HCT116 (cell line): Measurements from ENCODE around the gene MRPS7. TPM values are rescaled to one million over a fixed set of nuclear protein-coding genes. Genes with fewer than 3 reads are reported as not detected.
A peak's percentile ranks its signal among the peaks of the same experiment; 100 is the strongest.

ENCODE experiments used
- ATAC-seq: fragments of 200-7000 bp; cut with Tn5 transposase; 2 replicates; pipeline ENCODE4 v1.9.1; 2020; ENCODE audit warnings: mild to moderate bottlenecking, moderate library complexity
- BruUV-seq: library from RNA; stranded (reverse); fragments of 400-500 nt; replicated peaks from 2 replicates; lab custom pipeline; 2021; lab: Mats Ljungman, UMichigan
- CTCF ChIA-PET: fragments of 300-600 bp; sonication (Branson Sonifier 250); formaldehyde crosslinking; loops from one replicate; lab custom pipeline; 2021; ENCODE audit warnings: antibody characterized with exemption; lab: Charles Lee
- POLR2A ChIA-PET: fragments of 300-600, 350-600 bp; sonication (Branson Sonifier 250); formaldehyde crosslinking; loops from one replicate; lab custom pipeline; 2021; ENCODE audit warnings: antibody characterized with exemption; lab: Charles Lee
- RAD21 ChIA-PET, 2 experiments: fragments of 300-600 bp; sonication (Branson Sonifier 250); formaldehyde crosslinking; loops; one replicate each; lab custom pipeline; 2023; ENCODE audit warnings: low total read pairs in 2 of 2; ENCODE audit not compliant: uncharacterized antibody in 2 of 2, unreplicated experiment in 2 of 2, low non-redundant PET in 1 of 2; lab: Charles Lee
- DNase-seq: peaks from one replicate; pipeline ENCODE4 v3.0.0-alpha.2; 2010; ENCODE audit warnings: low read depth, low spot score
- H2AFZ ChIP-seq: fragments of 200-600 bp; shearing (Covaris generic), sonication (generic); 2 replicates; pipeline ENCODE4 v1.6.1; 2017; ENCODE audit warnings: low read depth, mixed run types, mixed read lengths, antibody characterized with exemption, low read length; ENCODE audit not compliant: poor library complexity, severe bottlenecking
- H3K27ac ChIP-seq: 2 replicates; pipeline ENCODE4 v1.5.1; 2012; ENCODE audit warnings: low read depth, low read length
- H3K27me3 ChIP-seq: fragments of 200-600 bp; sonication (generic); 2 replicates; pipeline ENCODE4 v1.6.1; 2016; ENCODE audit warnings: mixed run types, low read length, mixed read lengths; ENCODE audit not compliant: insufficient read depth
- H3K36me3 ChIP-seq, 2 experiments: fragments of 200-500 bp in 1 of 2; fragments of 200-600 bp in 1 of 2; sonication (Bioruptor generic) in 1 of 2; sonication (generic) in 1 of 2; 2 replicates each; pipeline versions ENCODE4 v1.5.1 to v1.6.1; 2014 to 2016; ENCODE audit warnings: low read length in 2 of 2, inconsistent platforms in 1 of 2, mixed read lengths in 1 of 2, mixed run types in 1 of 2; ENCODE audit not compliant: insufficient read depth in 2 of 2, control insufficient read depth in 1 of 2
- H3K4me1 ChIP-seq, 2 experiments: fragments of 200-600 bp in 1 of 2; sonication (generic) in 1 of 2; 2 replicates each; pipeline versions ENCODE4 v1.5.1 to v1.6.1; 2012 to 2017; ENCODE audit warnings: low read length in 2 of 2, inconsistent platforms in 1 of 2, mild to moderate bottlenecking in 1 of 2, mixed read lengths in 1 of 2, mixed run types in 1 of 2, moderate library complexity in 1 of 2; ENCODE audit not compliant: insufficient read depth in 2 of 2, control insufficient read depth in 1 of 2
- H3K4me2 ChIP-seq: fragments of 200-600 bp; sonication (generic); 2 replicates; pipeline ENCODE4 v1.6.1; 2017; ENCODE audit warnings: mixed run types, low read length, mixed read lengths
- H3K4me3 ChIP-seq, 2 experiments: fragments of 200-600 bp in 1 of 2; sonication (generic) in 1 of 2; replicated peaks in 1 of 2; 2 replicates each; pipeline ENCODE4 v1.5.1; 2011 to 2016; ENCODE audit warnings: low read length in 2 of 2, control low read depth in 1 of 2, low read depth in 1 of 2, mild to moderate bottlenecking in 1 of 2, mixed read lengths in 1 of 2, mixed run types in 1 of 2
- H3K79me2 ChIP-seq: fragments of 200-600 bp; sonication (generic); 2 replicates; pipeline ENCODE4 v1.6.1; 2017; ENCODE audit warnings: mild to moderate bottlenecking, mixed run types, low read length, moderate library complexity, mixed read lengths; ENCODE audit not compliant: insufficient read depth
- H3K9ac ChIP-seq: fragments of 200-600 bp; sonication (generic); 2 replicates; pipeline ENCODE4 v1.6.1; 2016; ENCODE audit warnings: low read length, mixed read lengths
- H3K9me2 ChIP-seq: fragments of 200-600 bp; sonication (generic), shearing (Covaris generic); 2 replicates; pipeline ENCODE4 v1.6.1; 2017; ENCODE audit warnings: mixed run types, mild to moderate bottlenecking, moderate library complexity; ENCODE audit not compliant: insufficient read depth
- H3K9me3 ChIP-seq, 2 experiments: fragments of 200-500 bp in 1 of 2; fragments of 200-600 bp in 1 of 2; sonication (Bioruptor generic) in 1 of 2; sonication (generic) in 1 of 2; 2 replicates each; pipeline ENCODE4 v1.6.1; 2014 to 2017; ENCODE audit warnings: low read length in 2 of 2, mixed read lengths in 2 of 2, inconsistent platforms in 1 of 2, low read depth in 1 of 2, mild to moderate bottlenecking in 1 of 2, mixed run types in 1 of 2, moderate library complexity in 1 of 2; ENCODE audit not compliant: control insufficient read depth in 1 of 2, insufficient read depth in 1 of 2
- H4K20me1 ChIP-seq: fragments of 200-600 bp; sonication (generic), shearing (Covaris generic); 2 replicates; pipeline ENCODE4 v1.6.1; 2017; ENCODE audit warnings: mixed run types, mild to moderate bottlenecking, moderate library complexity; ENCODE audit not compliant: insufficient read depth
- CBX3 ChIP-seq: IDR thresholded peaks from 2 replicates; pipeline ENCODE4 v1.6.1; 2012; ENCODE audit warnings: low read depth
- CTCF ChIP-seq, 3 experiments: fragments of 200-600 bp in 1 of 3; sonication (generic) in 1 of 3; IDR thresholded peaks in 2 of 3; conservative IDR thresholded peaks in 1 of 3; 2 replicates each; pipeline ENCODE4 v1.5.1; 2012 to 2017; ENCODE audit warnings: low read depth in 2 of 3, low read length in 2 of 3, antibody characterized with exemption in 1 of 3, borderline replicate concordance in 1 of 3, control low read depth in 1 of 3, mild to moderate bottlenecking in 1 of 3, mixed read lengths in 1 of 3, mixed run types in 1 of 3, moderate library complexity in 1 of 3; ENCODE audit not compliant: insufficient read depth in 1 of 3
- ELF1 ChIP-seq: IDR thresholded peaks from 2 replicates; pipeline ENCODE4 v1.6.1; 2012; ENCODE audit warnings: low read depth, borderline replicate concordance
- FOSL1 ChIP-seq: IDR thresholded peaks from 2 replicates; pipeline ENCODE4 v1.6.1; 2012; ENCODE audit warnings: low read depth
- JUND ChIP-seq: IDR thresholded peaks from 2 replicates; pipeline ENCODE4 v1.6.1; 2012
- MAX ChIP-seq: IDR thresholded peaks from 2 replicates; pipeline ENCODE4 v1.6.1; 2012
- POLR2A ChIP-seq: IDR thresholded peaks from 2 replicates; pipeline ENCODE4 v1.7.0; 2011; ENCODE audit warnings: borderline replicate concordance; ENCODE audit not compliant: insufficient read depth, insufficient read length; ENCODE audit errors: extremely low read depth
- SIN3A ChIP-seq: IDR thresholded peaks from 2 replicates; pipeline ENCODE4 v1.6.1; 2012; ENCODE audit warnings: low read depth
- SP1 ChIP-seq: IDR thresholded peaks from 2 replicates; pipeline ENCODE4 v1.6.1; 2012; ENCODE audit warnings: low read depth
- SRF ChIP-seq: IDR thresholded peaks from 2 replicates; pipeline ENCODE4 v1.6.1; 2012; ENCODE audit warnings: low read depth
- TCF7L2 ChIP-seq: IDR thresholded peaks from 2 replicates; pipeline ENCODE4 v1.7.0; 2011; ENCODE audit warnings: borderline replicate concordance, inconsistent platforms; ENCODE audit not compliant: insufficient read depth, insufficient read length; ENCODE audit errors: extremely low read depth
- YY1 ChIP-seq: IDR thresholded peaks from 2 replicates; pipeline ENCODE4 v1.6.1; 2011; ENCODE audit warnings: low read length, low read depth, moderate library complexity, mild to moderate bottlenecking; ENCODE audit not compliant: insufficient replicate concordance; ENCODE audit errors: extremely low read depth
- ZNF274 ChIP-seq: fragments of 200-500 bp; sonication (Bioruptor generic); IDR thresholded peaks from 2 replicates; pipeline ENCODE4 v1.6.1; 2014; ENCODE audit warnings: mild to moderate bottlenecking, low read depth, low read length, inconsistent platforms
- intact Hi-C: fragments of 100-400 bp; cut with micrococcal nuclease; formaldehyde crosslinking; loops from 2 replicates; pipeline ENCODE4 v1.10.0; 2022
- total RNA-seq: library from RNA; stranded (reverse); gene quantifications from one replicate; pipeline ENCODE4 v1.2.1, GENCODE V29; 2021; ENCODE audit not compliant: unreplicated experiment
- TF ChIP-seq, protein P1 (sequence below): IDR thresholded peaks from 2 replicates; pipeline ENCODE4 v1.6.1; 2012; ENCODE audit warnings: low read depth
- TF ChIP-seq, protein P2 (sequence below): IDR thresholded peaks from 2 replicates; pipeline ENCODE4 v1.6.1; 2012
- TF ChIP-seq, protein P3 (sequence below): IDR thresholded peaks from 2 replicates; pipeline ENCODE4 v1.6.1; 2011; ENCODE audit warnings: mild to moderate bottlenecking, low read length, moderate library complexity; ENCODE audit not compliant: insufficient replicate concordance; ENCODE audit errors: extremely low read depth

The MRPS7 gene
- total RNA-seq, 1 experiment from 2014 or later, result 104 TPM

- Histone ChIP-seq H2AFZ (no peak overlapping the region), H3K9me3 (no peaks in the 10 kb centered on the region), H3K4me3 (no peak overlapping the region), H3K4me2 (no peak overlapping the region), H3K9ac (no peak overlapping the region), H3K27me3 (no peaks in the 10 kb centered on the region), H4K20me1 (peaks cover 6% of the 10 kb centered on the region; the same call in 1 of the 2 replicates), H3K36me3 (peaks cover 66 to 83% of the 10 kb centered on the region in 2 experiments), H3K27ac (peak overlapping the region; percentile 24; the same call in 1 of the 2 replicates), H3K9me2 (no peaks in the 10 kb centered on the region), H3K79me2 (no peaks in the 10 kb centered on the region), H3K4me1 (peaks cover 0 to 11% of the 10 kb centered on the region in 2 experiments; a peak in 1 of 4 replicates)
- ChIA-PET RAD21 (no interaction called here), POLR2A (interaction anchor here (0.6 to 1.5 kb wide), 4 partner anchors 22 to 126 kb away, joined by 3 to 6 read pairs (median 4); partner anchors contain the start of genes GGA3, MIF4GD and MRPS7), CTCF (interaction anchor here (0.6 to 3.3 kb wide), 26 partner anchors 8 to 508 kb away, joined by 3 to 30 read pairs (median 4); partner anchors contain the start of genes GGA3, GRB2, JPT1 and MIF4GD)
- no TSS peak for BruUV-seq
- intact Hi-C loops, result loop anchor here (1.0 to 2.0 kb wide), 2 partner anchors 165 to 172 kb away; partner anchors contain the start of gene GRB2
- no peak for TF ChIP-seq YY1
- TF ChIP-seq, protein P1, sequence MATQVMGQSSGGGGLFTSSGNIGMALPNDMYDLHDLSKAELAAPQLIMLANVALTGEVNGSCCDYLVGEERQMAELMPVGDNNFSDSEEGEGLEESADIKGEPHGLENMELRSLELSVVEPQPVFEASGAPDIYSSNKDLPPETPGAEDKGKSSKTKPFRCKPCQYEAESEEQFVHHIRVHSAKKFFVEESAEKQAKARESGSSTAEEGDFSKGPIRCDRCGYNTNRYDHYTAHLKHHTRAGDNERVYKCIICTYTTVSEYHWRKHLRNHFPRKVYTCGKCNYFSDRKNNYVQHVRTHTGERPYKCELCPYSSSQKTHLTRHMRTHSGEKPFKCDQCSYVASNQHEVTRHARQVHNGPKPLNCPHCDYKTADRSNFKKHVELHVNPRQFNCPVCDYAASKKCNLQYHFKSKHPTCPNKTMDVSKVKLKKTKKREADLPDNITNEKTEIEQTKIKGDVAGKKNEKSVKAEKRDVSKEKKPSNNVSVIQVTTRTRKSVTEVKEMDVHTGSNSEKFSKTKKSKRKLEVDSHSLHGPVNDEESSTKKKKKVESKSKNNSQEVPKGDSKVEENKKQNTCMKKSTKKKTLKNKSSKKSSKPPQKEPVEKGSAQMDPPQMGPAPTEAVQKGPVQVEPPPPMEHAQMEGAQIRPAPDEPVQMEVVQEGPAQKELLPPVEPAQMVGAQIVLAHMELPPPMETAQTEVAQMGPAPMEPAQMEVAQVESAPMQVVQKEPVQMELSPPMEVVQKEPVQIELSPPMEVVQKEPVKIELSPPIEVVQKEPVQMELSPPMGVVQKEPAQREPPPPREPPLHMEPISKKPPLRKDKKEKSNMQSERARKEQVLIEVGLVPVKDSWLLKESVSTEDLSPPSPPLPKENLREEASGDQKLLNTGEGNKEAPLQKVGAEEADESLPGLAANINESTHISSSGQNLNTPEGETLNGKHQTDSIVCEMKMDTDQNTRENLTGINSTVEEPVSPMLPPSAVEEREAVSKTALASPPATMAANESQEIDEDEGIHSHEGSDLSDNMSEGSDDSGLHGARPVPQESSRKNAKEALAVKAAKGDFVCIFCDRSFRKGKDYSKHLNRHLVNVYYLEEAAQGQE, result no peak
- TF ChIP-seq ELF1, result no peak
- TF ChIP-seq, protein P2, sequence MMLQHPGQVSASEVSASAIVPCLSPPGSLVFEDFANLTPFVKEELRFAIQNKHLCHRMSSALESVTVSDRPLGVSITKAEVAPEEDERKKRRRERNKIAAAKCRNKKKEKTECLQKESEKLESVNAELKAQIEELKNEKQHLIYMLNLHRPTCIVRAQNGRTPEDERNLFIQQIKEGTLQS, result no peak
- TF ChIP-seq POLR2A, result no peak
- no peak for TF ChIP-seq FOSL1
- no peak for TF ChIP-seq SRF
- no peak for TF ChIP-seq SIN3A
- no peak for TF ChIP-seq MAX
- no peak for TF ChIP-seq JUND
- no peak for TF ChIP-seq CBX3
- TF ChIP-seq TCF7L2, result no peak
- no peak for TF ChIP-seq ZNF274
- no peak for TF ChIP-seq SP1
- TF ChIP-seq, protein P3, sequence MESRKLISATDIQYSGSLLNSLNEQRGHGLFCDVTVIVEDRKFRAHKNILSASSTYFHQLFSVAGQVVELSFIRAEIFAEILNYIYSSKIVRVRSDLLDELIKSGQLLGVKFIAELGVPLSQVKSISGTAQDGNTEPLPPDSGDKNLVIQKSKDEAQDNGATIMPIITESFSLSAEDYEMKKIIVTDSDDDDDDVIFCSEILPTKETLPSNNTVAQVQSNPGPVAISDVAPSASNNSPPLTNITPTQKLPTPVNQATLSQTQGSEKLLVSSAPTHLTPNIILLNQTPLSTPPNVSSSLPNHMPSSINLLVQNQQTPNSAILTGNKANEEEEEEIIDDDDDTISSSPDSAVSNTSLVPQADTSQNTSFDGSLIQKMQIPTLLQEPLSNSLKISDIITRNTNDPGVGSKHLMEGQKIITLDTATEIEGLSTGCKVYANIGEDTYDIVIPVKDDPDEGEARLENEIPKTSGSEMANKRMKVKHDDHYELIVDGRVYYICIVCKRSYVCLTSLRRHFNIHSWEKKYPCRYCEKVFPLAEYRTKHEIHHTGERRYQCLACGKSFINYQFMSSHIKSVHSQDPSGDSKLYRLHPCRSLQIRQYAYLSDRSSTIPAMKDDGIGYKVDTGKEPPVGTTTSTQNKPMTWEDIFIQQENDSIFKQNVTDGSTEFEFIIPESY, result no peak
- no peak for TF ChIP-seq CTCF (IDR thresholded peaks at IDR 0.05 in 2 of 3, conservative IDR thresholded peaks at IDR 0.05 in 1 of 3; ENCODE audit: borderline replicate concordance in 1 of 3, insufficient read depth in 1 of 3, low read depth in 2 of 3, low read length in 2 of 3)
- peak; percentile 1; the same call in 1 of the 2 replicates for ATAC-seq
- no peak for DNase-seq
Measured at GRCh38 chr17:75239778-75240393, 21.8 kb upstream of the MRPS7 start.
